PFSK-1 (cell line): Measurements from ENCODE around the gene KAT2B.

ENCODE experiments used
- FOXP2 ChIP-seq: optimal IDR thresholded peaks from 2 replicates; pipeline ENCODE3; 2011; ENCODE audit warnings: borderline replicate concordance, control low read depth, inconsistent platforms; ENCODE audit not compliant: insufficient read depth; ENCODE audit errors: extremely low read length, extremely low read depth
- POLR2AphosphoS5 ChIP-seq: IDR thresholded peaks from 2 replicates; pipeline ENCODE4 v1.6.1; 2012; ENCODE audit warnings: low read depth, mild to moderate bottlenecking, control low read depth, low read length, moderate library complexity
- SIN3A ChIP-seq: IDR thresholded peaks from 2 replicates; pipeline ENCODE4 v1.6.1; 2012; ENCODE audit warnings: mild to moderate bottlenecking, low read length, moderate library complexity, borderline replicate concordance; ENCODE audit not compliant: insufficient read depth
- TAF1 ChIP-seq: IDR thresholded peaks from 2 replicates; pipeline ENCODE4 v1.6.1; 2012; ENCODE audit warnings: low read length, control low read depth, borderline replicate concordance; ENCODE audit not compliant: insufficient read depth
- TF ChIP-seq, protein P1 (sequence below), 2 experiments: IDR thresholded peaks; 2 replicates each; pipeline versions ENCODE4 v1.6.1 to v1.8.0; 2011 to 2012; ENCODE audit warnings: low read depth in 2 of 2, low read length in 2 of 2, control low read depth in 1 of 2, inconsistent platforms in 1 of 2, mild to moderate bottlenecking in 1 of 2, moderate library complexity in 1 of 2; ENCODE audit not compliant: insufficient read depth in 1 of 2

The KAT2B gene

DNA sequence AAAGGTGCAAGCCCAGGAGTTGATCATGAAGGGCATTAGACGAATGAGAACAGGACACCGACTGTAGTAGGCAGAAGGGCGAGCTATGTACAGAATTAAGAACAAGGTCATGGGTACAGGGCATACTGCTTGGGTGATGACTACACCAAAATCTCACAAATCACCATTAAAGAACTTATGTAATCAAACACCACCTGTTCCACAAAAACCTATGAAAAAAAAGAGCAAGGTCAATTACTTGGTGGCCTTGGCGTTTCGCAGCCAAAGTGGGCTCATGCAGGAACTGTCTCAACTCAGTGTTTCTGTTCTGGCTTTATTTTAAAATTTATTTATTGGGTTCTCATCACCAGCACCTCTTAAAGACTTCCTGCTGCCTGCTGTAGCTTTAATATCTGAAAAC lies 2.1 kb downstream of the KAT2B start:
- TF ChIP-seq TAF1 (no peak), POLR2AphosphoS5 (no peak), SIN3A (no peak), FOXP2 (no peak)
- TF ChIP-seq, protein P1, sequence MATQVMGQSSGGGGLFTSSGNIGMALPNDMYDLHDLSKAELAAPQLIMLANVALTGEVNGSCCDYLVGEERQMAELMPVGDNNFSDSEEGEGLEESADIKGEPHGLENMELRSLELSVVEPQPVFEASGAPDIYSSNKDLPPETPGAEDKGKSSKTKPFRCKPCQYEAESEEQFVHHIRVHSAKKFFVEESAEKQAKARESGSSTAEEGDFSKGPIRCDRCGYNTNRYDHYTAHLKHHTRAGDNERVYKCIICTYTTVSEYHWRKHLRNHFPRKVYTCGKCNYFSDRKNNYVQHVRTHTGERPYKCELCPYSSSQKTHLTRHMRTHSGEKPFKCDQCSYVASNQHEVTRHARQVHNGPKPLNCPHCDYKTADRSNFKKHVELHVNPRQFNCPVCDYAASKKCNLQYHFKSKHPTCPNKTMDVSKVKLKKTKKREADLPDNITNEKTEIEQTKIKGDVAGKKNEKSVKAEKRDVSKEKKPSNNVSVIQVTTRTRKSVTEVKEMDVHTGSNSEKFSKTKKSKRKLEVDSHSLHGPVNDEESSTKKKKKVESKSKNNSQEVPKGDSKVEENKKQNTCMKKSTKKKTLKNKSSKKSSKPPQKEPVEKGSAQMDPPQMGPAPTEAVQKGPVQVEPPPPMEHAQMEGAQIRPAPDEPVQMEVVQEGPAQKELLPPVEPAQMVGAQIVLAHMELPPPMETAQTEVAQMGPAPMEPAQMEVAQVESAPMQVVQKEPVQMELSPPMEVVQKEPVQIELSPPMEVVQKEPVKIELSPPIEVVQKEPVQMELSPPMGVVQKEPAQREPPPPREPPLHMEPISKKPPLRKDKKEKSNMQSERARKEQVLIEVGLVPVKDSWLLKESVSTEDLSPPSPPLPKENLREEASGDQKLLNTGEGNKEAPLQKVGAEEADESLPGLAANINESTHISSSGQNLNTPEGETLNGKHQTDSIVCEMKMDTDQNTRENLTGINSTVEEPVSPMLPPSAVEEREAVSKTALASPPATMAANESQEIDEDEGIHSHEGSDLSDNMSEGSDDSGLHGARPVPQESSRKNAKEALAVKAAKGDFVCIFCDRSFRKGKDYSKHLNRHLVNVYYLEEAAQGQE (IDR thresholded peaks at IDR 0.05; ENCODE audit: insufficient read depth in 1 of 2, low read depth in 2 of 2, low read length in 2 of 2), result no peak

DNA sequence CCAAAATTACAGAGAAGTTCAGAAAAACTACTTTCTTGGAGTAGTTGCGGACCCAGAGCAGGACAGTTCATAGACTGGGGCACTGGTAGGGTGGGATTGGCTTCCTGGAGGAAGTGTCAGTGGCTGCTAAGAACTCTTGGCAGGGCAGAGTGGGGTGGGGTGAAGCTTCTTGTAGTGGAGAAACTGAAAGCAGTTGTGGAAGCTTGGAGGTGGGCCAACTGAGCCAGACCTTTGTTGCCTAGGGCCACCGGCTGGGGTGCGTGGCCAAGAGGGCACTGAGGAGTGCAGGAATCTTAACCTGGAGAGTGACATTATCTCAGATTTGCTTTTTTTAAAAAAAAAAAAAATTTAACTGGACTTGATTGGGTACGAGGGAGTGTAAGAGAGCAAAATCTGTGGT lies 3.1 kb downstream of the KAT2B start:
- TF ChIP-seq POLR2AphosphoS5 (no peak), FOXP2 (no peak)
- TF ChIP-seq, protein P1 (IDR thresholded peaks at IDR 0.05; ENCODE audit: insufficient read depth in 1 of 2, low read depth in 2 of 2, low read length in 2 of 2), result no peak

DNA sequence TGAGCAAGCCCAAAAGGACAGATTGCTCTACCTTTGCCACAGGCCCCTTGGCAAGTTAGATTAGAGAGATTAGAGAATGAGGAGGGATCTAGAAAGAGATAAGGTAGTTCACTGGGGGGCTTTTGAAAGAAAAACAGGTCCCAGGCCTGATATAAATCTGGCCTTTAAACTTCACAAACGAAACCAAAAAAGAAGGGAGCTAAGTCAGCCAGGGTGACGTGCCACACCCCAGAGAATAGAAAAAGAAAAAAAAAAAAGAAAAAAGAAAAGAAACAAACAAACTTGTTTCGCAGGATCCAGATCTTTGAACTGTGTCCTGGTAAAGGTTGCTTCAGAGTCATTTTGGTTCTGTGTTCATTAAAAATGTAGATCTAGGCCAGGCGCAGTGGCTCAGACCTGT lies 3.6 kb downstream of the KAT2B start:
- no peak for TF ChIP-seq FOXP2

DNA sequence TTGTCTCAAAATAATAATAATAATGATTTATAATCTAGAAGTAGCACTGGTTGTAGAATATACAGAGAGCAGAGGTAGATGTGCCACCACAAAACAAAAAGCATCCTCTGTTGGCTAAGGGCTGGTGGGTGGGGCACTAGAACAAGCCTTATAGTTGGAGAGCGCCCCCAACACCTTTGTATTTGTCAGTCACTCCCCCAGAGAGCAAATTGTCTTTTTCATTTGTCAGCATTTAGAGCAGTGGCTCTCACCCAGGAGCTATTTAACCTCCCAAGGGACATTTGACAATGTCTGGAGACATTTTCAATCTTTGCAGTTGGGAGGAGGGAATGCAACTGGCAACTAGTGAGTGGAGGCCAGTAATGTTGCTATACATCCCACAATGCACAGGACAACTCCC lies 6.3 kb downstream of the KAT2B start:
- TF ChIP-seq FOXP2, result no peak
- TF ChIP-seq POLR2AphosphoS5, result no peak

DNA sequence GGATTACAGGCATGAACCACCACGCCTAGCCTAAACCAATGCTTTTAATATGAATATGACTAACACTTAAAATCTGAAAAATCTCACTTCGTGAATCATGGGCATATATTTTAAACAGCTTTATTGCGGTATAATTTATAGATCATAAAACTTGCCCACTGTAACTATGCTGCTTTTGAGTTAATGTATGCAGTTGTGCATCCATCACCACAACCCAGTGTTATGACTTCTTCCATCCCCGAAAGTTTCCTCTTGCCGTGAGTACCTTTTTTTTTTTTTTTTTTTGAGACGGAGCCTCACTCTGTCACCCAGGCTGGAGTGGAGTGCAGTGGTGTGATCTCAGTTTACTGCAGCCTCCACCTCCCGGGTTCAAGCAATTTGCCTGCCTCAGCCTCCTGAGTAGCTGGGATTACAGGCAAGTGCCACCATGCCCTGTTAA lies 7.1 kb downstream of the KAT2B start:
- TF ChIP-seq TAF1, result no peak
- TF ChIP-seq, protein P1 (IDR thresholded peaks at IDR 0.05; ENCODE audit: insufficient read depth in 1 of 2, low read depth in 2 of 2, low read length in 2 of 2), result no peak
- TF ChIP-seq SIN3A, result no peak
- no peak for TF ChIP-seq FOXP2
- no peak for TF ChIP-seq POLR2AphosphoS5

DNA sequence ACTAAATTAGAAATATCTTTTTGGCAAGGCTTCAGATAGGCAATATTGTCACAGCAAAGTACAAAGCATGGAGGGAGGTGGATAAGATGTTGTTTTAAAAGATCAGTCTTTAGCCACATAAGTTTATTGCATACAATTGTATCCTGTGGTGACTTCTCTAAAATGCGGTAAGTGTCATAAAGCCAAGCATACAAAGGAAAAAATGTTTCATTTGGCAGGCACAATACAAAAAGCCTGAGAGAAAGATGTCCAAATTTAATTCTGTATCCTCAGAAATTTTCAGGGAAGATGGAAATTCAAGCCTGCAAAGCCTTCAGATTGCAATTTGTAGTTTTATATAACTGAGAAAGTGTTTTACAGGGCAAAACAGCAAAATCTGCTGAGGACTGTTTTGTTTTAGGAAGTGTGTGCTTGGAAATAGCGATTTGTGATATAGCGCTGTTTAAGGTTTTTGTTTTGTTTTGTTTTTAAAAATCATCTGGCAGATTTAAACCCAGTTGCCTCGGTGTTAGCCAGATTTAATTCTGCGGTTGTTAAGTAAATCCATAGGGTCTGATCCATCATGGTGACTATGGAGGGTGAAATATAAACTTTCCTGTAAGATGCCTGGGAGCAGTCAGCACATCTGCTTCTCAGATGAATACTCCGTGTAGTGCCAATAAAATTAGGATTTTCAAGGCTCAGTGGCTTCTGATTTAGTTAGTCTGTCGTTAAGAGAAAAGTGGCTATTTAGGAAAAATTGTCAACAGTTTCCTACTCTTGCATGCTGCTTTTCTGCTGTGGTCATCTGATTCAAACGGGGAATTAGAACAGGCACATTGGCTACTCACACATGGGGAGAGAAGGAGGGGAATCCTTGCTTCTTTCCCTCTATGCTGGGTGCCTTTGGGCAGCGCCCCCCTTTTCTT lies 8.0 kb downstream of the KAT2B start:
- TF ChIP-seq POLR2AphosphoS5, result no peak
- TF ChIP-seq, protein P1 (IDR thresholded peaks at IDR 0.05; ENCODE audit: insufficient read depth in 1 of 2, low read depth in 2 of 2, low read length in 2 of 2), result no peak
- no peak for TF ChIP-seq SIN3A
- TF ChIP-seq FOXP2, result no peak
- TF ChIP-seq TAF1, result no peak
